ENCODE data around the gene RAC2.
A peak's percentile ranks its signal among the peaks of the same experiment; 100 is the strongest.
"Not testable (repeated sequence)": the region's sequence is repeated elsewhere in the genome, so short reads cannot be mapped to it uniquely, and the experiment has no call there.

Gene RAC2

DNA sequence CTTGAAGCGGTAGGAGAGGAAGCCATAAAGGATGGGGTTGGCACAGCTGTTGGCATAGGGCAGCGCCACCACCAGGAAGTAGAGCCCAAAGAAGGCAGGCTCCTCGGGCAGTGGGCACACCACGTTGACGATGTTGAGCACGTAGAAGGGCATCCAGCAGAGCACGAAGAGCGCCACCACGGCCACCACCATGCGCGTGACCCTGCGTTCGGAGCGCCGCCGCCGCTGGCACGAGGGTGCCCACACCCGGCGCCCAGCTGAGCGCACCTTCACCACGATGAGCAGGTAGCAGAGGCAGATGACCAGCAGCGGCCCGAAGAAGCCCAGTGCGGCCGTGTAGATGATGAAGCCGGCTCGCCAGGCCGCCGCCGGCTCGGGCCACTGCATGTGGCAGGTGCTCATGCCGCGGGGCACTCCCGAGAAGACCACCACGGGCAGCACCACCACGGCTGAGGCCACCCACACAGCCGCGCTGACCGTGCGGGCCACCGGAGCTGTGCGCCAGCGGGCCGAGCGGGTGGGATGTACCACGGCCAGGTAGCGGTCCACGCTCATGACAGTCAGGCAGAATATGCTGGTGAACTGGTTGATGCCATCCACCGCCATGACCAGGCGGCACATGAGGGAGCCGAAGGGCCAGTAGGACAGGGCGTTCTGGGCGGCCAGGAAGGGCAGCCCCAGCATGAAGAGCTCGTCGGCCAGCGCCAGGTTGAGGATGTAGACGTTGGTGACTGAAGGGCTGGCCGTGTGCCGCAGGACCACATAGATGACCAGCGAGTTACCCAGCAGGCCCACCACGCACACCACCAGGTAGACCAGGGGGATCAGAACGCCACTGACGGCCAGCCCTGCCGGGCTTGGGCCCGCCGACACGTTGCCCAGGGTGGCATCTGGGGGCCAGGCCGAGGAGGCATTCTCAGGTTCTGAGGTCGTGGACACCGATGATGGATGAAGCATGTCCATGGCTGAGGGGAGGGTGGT, 36.9 kb downstream of the RAC2 start:
- Histone ChIP-seq H3K36me3 (ENCODE audit: control insufficient read depth, insufficient read depth, low read length) (no peaks in the 10 kb centered on the region), H3K27me3 (ENCODE audit: control insufficient read depth, insufficient read depth, low read length) (no peaks in the 10 kb centered on the region), H3K4me3 (ENCODE audit: low read length) (no peak overlapping the region), H3K4me1 (ENCODE audit: control insufficient read depth, insufficient read depth, low read length) (no peaks in the 10 kb centered on the region), H3K9ac (ENCODE audit: low read length) (no peak overlapping the region), H3K27ac (ENCODE audit: low read depth, low read length) (no peak overlapping the region)

GRCh38 chr22:37206118-37206840, 37.8 kb downstream of the RAC2 start:
- Histone ChIP-seq H3K4me3 (ENCODE audit: low read length) (no peak overlapping the region), H3K36me3 (ENCODE audit: control insufficient read depth, insufficient read depth, low read length) (no peaks in the 10 kb centered on the region), H3K27me3 (ENCODE audit: control insufficient read depth, insufficient read depth, low read length) (no peaks in the 10 kb centered on the region), H3K27ac (ENCODE audit: low read depth, low read length) (no peak overlapping the region), H3K9ac (ENCODE audit: low read length) (no peak overlapping the region), H3K4me1 (ENCODE audit: control insufficient read depth, insufficient read depth, low read length) (no peaks in the 10 kb centered on the region)

DNA sequence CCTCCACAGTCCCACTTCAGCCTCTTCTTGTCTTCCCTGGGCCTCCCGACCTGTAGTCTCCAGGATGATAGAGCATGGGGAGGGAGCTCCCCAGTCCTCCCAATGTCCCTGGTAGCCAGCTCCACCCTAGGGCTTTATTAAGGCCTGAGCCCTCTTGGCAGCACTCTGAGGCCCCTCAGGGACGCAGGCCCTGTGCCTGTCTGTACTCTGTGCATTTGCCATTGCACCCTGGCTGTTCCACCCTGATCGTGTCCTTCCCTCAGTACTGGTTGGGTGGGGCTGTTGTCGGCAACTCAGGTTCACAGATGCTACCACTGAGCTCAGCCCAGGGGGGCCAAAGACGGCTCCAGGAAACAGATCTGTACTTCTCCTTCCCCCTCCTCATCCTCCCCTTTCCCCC, 39.0 kb downstream of the RAC2 start:
- no peaks in the 10 kb centered on the region for H3K27me3 ChIP-seq (ENCODE audit: control insufficient read depth, insufficient read depth, low read length)
- H3K4me3 ChIP-seq (ENCODE audit: low read length) = no peak overlapping the region
- H3K36me3 ChIP-seq (ENCODE audit: control insufficient read depth, insufficient read depth, low read length) = no peaks in the 10 kb centered on the region
- H3K27ac ChIP-seq (ENCODE audit: low read depth, low read length) = no peak overlapping the region
- H3K9ac ChIP-seq (ENCODE audit: low read length) = no peak overlapping the region
- no peaks in the 10 kb centered on the region for H3K4me1 ChIP-seq (ENCODE audit: control insufficient read depth, insufficient read depth, low read length)

GRCh38 chr22:37204045-37204655, 39.9 kb downstream of the RAC2 start:
- Histone ChIP-seq H3K4me3 (ENCODE audit: low read length) (no peak overlapping the region), H3K9ac (ENCODE audit: low read length) (no peak overlapping the region), H3K27me3 (ENCODE audit: control insufficient read depth, insufficient read depth, low read length) (no peaks in the 10 kb centered on the region), H3K4me1 (ENCODE audit: control insufficient read depth, insufficient read depth, low read length) (peaks cover 4% of the 10 kb centered on the region), H3K36me3 (ENCODE audit: control insufficient read depth, insufficient read depth, low read length) (no peaks in the 10 kb centered on the region), H3K27ac (ENCODE audit: low read depth, low read length) (no peak overlapping the region)

GRCh38 chr22:37203354-37204044, 40.6 kb downstream of the RAC2 start:
- H3K27ac ChIP-seq (ENCODE audit: low read depth, low read length) = no peak overlapping the region
- H3K9ac ChIP-seq (ENCODE audit: low read length) = no peak overlapping the region
- no peak overlapping the region for H3K4me3 ChIP-seq (ENCODE audit: low read length)
- no peaks in the 10 kb centered on the region for H3K27me3 ChIP-seq (ENCODE audit: control insufficient read depth, insufficient read depth, low read length)
- no peaks in the 10 kb centered on the region for H3K36me3 ChIP-seq (ENCODE audit: control insufficient read depth, insufficient read depth, low read length)
- H3K4me1 ChIP-seq (ENCODE audit: control insufficient read depth, insufficient read depth, low read length) = peaks cover 4% of the 10 kb centered on the region

DNA sequence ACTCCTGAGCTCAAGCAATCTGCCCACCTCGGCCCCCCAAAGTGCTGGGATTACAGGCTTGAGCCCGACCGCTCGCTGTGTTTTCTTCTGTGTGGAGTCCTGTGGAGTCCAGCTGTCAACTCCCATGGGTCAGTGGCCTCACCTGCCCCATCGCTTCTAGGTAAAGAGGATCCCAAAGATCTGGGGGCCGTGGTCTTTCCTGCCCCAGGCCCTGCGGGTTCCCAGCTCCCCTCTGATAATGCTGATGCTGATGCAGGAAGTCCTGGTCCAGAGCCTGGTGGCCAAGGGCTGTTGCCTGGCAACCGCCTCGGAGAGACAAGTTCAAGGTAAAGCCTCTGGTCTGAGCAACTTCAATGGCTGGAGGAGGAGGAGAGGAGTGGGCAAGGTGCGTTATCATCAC, 41.4 kb downstream of the RAC2 start:
- Histone ChIP-seq H3K4me3 (ENCODE audit: low read length) (no peak overlapping the region), H3K4me1 (ENCODE audit: control insufficient read depth, insufficient read depth, low read length) (peaks cover 10% of the 10 kb centered on the region), H3K27me3 (ENCODE audit: control insufficient read depth, insufficient read depth, low read length) (no peaks in the 10 kb centered on the region), H3K9ac (ENCODE audit: low read length) (no peak overlapping the region), H3K36me3 (ENCODE audit: control insufficient read depth, insufficient read depth, low read length) (no peaks in the 10 kb centered on the region), H3K27ac (ENCODE audit: low read depth, low read length) (no peak overlapping the region)

DNA sequence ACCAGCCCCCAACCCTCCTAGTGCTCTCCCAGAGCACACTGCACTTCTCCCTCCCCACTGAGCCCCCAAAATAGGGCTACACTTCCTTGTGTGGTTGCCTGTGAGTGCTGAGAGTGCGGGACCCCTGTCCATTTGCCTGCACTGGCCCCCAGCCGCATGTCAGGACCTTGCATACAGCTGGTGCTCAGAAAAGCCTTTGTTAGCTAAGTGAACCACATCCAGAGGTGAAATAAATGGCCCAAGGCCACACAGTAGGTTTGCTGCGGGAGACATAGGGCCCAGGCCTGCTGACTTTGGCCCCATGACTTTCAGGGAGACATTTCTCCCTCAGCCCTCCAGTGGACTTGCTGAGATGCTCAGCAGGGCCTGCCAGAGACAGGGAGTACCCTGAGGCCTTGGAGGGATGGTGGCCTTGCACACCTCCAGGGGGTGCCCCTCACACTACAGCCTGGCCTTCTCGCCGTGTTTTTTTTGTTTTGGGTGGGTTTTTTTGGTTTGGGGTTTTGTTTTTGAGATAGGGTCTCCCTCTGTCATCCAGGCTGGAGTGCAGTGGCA, 42.0 kb downstream of the RAC2 start:
- no peaks in the 10 kb centered on the region for H3K36me3 ChIP-seq (ENCODE audit: control insufficient read depth, insufficient read depth, low read length)
- H3K9ac ChIP-seq (ENCODE audit: low read length) = no peak overlapping the region
- H3K27ac ChIP-seq (ENCODE audit: low read depth, low read length) = no peak overlapping the region
- peaks cover 17% of the 10 kb centered on the region for H3K4me1 ChIP-seq (ENCODE audit: control insufficient read depth, insufficient read depth, low read length)
- H3K27me3 ChIP-seq (ENCODE audit: control insufficient read depth, insufficient read depth, low read length) = no peaks in the 10 kb centered on the region
- no peak overlapping the region for H3K4me3 ChIP-seq (ENCODE audit: low read length)

- peaks cover 21% of the 10 kb centered on the region for H3K4me1 ChIP-seq (ENCODE audit: control insufficient read depth, insufficient read depth, low read length)
- not testable (repeated sequence) for H3K9ac ChIP-seq (ENCODE audit: low read length); H3K27ac ChIP-seq (ENCODE audit: low read depth, low read length); H3K36me3 ChIP-seq (ENCODE audit: control insufficient read depth, insufficient read depth, low read length); H3K27me3 ChIP-seq (ENCODE audit: control insufficient read depth, insufficient read depth, low read length); H3K4me3 ChIP-seq (ENCODE audit: low read length)
Observed at GRCh38 chr22:37201443-37201820, 42.6 kb downstream of the RAC2 start.

- Histone ChIP-seq H3K4me3 (ENCODE audit: low read length) (peak overlapping the region; percentile 34), H3K27me3 (ENCODE audit: control insufficient read depth, insufficient read depth, low read length) (no peaks in the 10 kb centered on the region), H3K4me1 (ENCODE audit: control insufficient read depth, insufficient read depth, low read length) (peaks cover 21% of the 10 kb centered on the region), H3K27ac (ENCODE audit: low read depth, low read length) (no peak overlapping the region), H3K9ac (ENCODE audit: low read length) (peak overlapping the region; percentile 12), H3K36me3 (ENCODE audit: control insufficient read depth, insufficient read depth, low read length) (no peaks in the 10 kb centered on the region)
Observed at GRCh38 chr22:37199760-37200108, 44.3 kb downstream of the RAC2 start.

- H3K27me3 ChIP-seq (ENCODE audit: control insufficient read depth, insufficient read depth, low read length) = no peaks in the 10 kb centered on the region
- no peaks in the 10 kb centered on the region for H3K36me3 ChIP-seq (ENCODE audit: control insufficient read depth, insufficient read depth, low read length)
- H3K9ac ChIP-seq (ENCODE audit: low read length) = peak overlapping the region; percentile 84
Observed at GRCh38 chr22:37199103-37199759, 44.8 kb downstream of the RAC2 start.

DNA sequence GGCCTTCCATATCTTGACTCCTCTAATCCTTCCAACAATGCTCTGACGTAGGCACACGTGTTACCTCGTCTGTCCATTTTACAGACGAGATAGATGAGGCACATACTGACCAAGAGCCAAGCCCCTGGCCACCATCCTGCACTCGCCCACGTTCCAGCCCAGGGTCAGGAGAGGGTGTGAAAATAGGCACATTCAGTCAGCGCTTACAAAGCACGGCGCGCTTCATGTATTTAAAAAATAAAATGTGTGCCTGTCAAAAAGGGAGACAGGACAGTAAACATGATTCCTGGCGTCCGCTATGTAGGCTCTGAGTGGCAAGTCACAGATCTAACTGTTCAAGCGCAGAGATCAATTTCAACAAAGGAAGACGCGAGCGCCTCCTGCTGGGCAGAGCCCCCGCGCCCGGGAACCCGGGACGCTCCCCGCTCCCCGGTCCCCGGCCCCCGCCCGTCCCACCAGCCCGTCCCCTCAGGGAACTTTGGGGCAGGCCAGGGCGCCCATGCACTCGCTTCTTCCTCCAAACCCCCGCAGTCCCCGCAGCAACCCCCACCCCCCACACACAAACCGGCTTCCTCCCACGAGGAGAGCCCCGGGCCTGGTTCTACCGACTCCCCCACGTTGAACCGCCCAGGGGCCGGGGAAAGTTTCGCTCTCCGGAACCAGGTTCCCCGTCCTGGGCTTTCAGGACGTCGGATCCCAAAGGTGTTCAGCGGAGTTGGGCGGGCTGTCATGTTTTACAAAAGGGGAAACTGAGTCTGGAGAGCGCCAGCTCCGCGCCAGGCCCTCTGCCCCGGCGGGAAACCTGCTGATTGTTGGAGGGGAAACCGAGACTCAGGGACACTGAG, 45.6 kb downstream of the RAC2 start:
- H3K27me3 ChIP-seq (ENCODE audit: control insufficient read depth, insufficient read depth, low read length) = no peaks in the 10 kb centered on the region
- no peaks in the 10 kb centered on the region for H3K36me3 ChIP-seq (ENCODE audit: control insufficient read depth, insufficient read depth, low read length)
- peak overlapping the region; percentile 84 for H3K9ac ChIP-seq (ENCODE audit: low read length)
- H3K4me1 ChIP-seq (ENCODE audit: control insufficient read depth, insufficient read depth, low read length) = peaks cover 21% of the 10 kb centered on the region
- peak overlapping the region; percentile 90 for H3K27ac ChIP-seq (ENCODE audit: low read depth, low read length)
- peak overlapping the region; percentile 94 for H3K4me3 ChIP-seq (ENCODE audit: low read length)

More at GRCh38 chr22:37199103-37199759, 44.8 kb downstream of the RAC2 start:
- peaks cover 21% of the 10 kb centered on the region for H3K4me1 ChIP-seq (ENCODE audit: control insufficient read depth, insufficient read depth, low read length)
- peak overlapping the region; percentile 94 for H3K4me3 ChIP-seq (ENCODE audit: low read length)
- H3K27ac ChIP-seq (ENCODE audit: low read depth, low read length) = peak overlapping the region; percentile 90
